H1 (cell line): ENCODE data around the gene TTC34. TPM values are rescaled to one million over a fixed set of nuclear protein-coding genes. Genes with fewer than 3 reads are reported as not detected.

Source experiments
- RBBP5 ChIP-seq: IDR thresholded peaks from 2 replicates; pipeline ENCODE4 v1.7.1; 2012; ENCODE audit warnings: low read depth, mild to moderate bottlenecking, inconsistent platforms, low read length, moderate library complexity, borderline replicate concordance
- SIN3A ChIP-seq, 2 experiments: IDR thresholded peaks in 1 of 2; conservative IDR thresholded peaks in 1 of 2; 2 replicates each; pipeline ENCODE4 v1.6.1; 2011 to 2012; ENCODE audit warnings: low read length in 2 of 2, improper control_type of control experiment in 1 of 2, low read depth in 1 of 2, mild to moderate bottlenecking in 1 of 2
- SRF ChIP-seq: IDR thresholded peaks from 2 replicates; pipeline ENCODE4 v1.6.1; 2011; ENCODE audit warnings: mild to moderate bottlenecking, low read depth, low read length, moderate library complexity
- polyA plus RNA-seq, 7 experiments: library from polyadenylated mRNA; depleted of rRNA in 3 of 7; stranded (reverse) in 5 of 7; unstranded in 2 of 7; fragments of >200 nt in 5 of 7; fragments of 200-250 nt in 2 of 7; gene quantifications; 1 replicate in 5 of 7; 2 replicates in 1 of 7; 4 replicates in 1 of 7; pipeline versions ENCODE4 v1.2.1 to v1.2.3, GENCODE V29; 2011 to 2013; ENCODE audit warnings: missing spikeins in 2 of 7, mixed read lengths in 2 of 7
- total RNA-seq: library from RNA; stranded (reverse); fragmentation: NEBNext Ultra II Directional; extraction: Animal tissue kit (Norgen Biotek cat#: 25700); gene quantifications from 2 replicates; pipeline ENCODE4 v1.2.1, GENCODE V29; 2021

Gene TTC34
- total and polyA plus RNA-seq, 2 of the 8 experiments (the other 6 are each of a cell fraction or from before 2014, with no cell fraction given): 0.23 to 0.50 TPM

DNA sequence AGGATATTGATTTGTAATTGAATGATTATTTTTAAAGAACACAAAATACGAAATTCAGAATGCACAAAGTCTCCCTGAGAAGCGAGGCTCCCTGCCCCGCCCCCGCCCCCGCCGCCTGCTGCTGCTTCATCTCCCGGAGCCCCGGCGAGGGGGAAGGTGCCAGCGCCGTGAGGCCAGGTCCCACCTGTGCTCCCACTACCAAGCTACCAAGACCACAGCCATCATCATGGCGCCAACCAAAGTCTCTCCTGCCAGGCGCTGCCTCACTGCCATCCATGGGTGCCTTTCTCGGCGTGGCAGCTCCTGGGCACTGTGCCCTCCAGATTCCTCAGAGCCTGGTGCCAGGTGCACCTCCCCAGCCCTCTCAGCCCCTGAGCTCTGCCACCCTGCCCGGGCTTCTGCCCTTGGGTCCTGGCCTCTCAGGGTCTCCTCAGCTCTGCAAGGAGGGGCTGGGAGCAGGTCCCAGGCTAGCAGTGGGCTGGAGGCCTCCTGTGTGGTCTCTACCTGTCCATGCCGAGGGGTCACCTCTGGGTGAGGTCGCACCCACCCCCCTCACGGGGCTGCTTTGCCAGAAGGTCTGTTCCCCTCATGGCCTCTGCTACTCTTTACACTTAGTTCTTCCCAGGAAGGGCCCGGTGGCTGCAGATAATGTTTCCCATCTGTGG lies 29.4 kb upstream of the TTC34 start (continued):
- TF ChIP-seq SRF (no peak), SIN3A (conservative IDR thresholded peaks at IDR 0.05 in 1 of 2, IDR thresholded peaks at IDR 0.05 in 1 of 2; ENCODE audit: low read depth in 1 of 2, low read length in 2 of 2) (no peak), RBBP5 (no peak)
